Endothelial cell of umbilical vein (primary cell): ENCODE data around the gene PEX16. TPM values are rescaled to one million over a fixed set of nuclear protein-coding genes. Genes with fewer than 3 reads are reported as not detected.

Source experiments
- BruUV-seq: library from RNA; stranded (reverse); fragments of 400-500 nt; replicated peaks from 2 replicates; lab custom pipeline; 2021; lab: Mats Ljungman, UMichigan
- CTCF ChIA-PET: fragments of 300-600, 350-600 bp; sonication (Branson Sonifier 250); formaldehyde crosslinking; loops from one replicate; lab custom pipeline; 2021; ENCODE audit warnings: antibody characterized with exemption, inconsistent platforms; lab: Charles Lee
- POLR2A ChIA-PET: fragments of 300-600, 350-600 bp; sonication (Branson Sonifier 250); formaldehyde crosslinking; loops from one replicate; lab custom pipeline; 2021; ENCODE audit warnings: antibody characterized with exemption, inconsistent platforms; lab: Charles Lee
- DNase-seq: peaks from one replicate; pipeline ENCODE4 v3.0.0-alpha.2; 2011; ENCODE audit warnings: low read depth, low spot score
- FAIRE-seq: peaks from 2 replicates; lab custom pipeline; 2011; peaks lifted over from hg19 to GRCh38; lab: Jason Lieb, UNC
- H2AFZ ChIP-seq: 2 replicates; pipeline ENCODE4 v1.6.0; 2012; ENCODE audit warnings: low read depth, low read length, control low read depth, inconsistent platforms
- H3K27ac ChIP-seq: 2 replicates; pipeline ENCODE4 v1.5.1; 2011; ENCODE audit warnings: low read depth, mild to moderate bottlenecking, control low read depth, low read length, moderate library complexity; ENCODE audit not compliant: insufficient read depth
- H3K27me3 ChIP-seq, 2 experiments: 2 replicates each; pipeline versions ENCODE4 v1.6.0 to v1.6.1; 2011; ENCODE audit warnings: low read length in 2 of 2, mixed read lengths in 1 of 2; ENCODE audit not compliant: control insufficient read depth in 2 of 2, insufficient read depth in 2 of 2
- H3K36me3 ChIP-seq, 2 experiments: 2 replicates in 1 of 2; 3 replicates in 1 of 2; pipeline ENCODE4 v1.5.1; 2011; ENCODE audit warnings: low read length in 2 of 2, mild to moderate bottlenecking in 1 of 2, moderate library complexity in 1 of 2; ENCODE audit not compliant: control insufficient read depth in 2 of 2, insufficient read depth in 2 of 2; ENCODE audit errors: extremely low read depth in 1 of 2
- H3K4me1 ChIP-seq: 3 replicates; pipeline ENCODE4 v1.5.1; 2011; ENCODE audit warnings: mild to moderate bottlenecking, low read length; ENCODE audit not compliant: control insufficient read depth, insufficient read depth; ENCODE audit errors: extremely low read depth
- H3K4me2 ChIP-seq: 2 replicates; pipeline ENCODE4 v1.6.1; 2011; ENCODE audit warnings: low read length, control low read depth, mixed read lengths; ENCODE audit not compliant: insufficient read depth
- H3K4me3 ChIP-seq, 3 experiments: fragments of 200-600 bp in 1 of 3; sonication (generic), shearing (Covaris generic) in 1 of 3; replicated peaks in 1 of 3; 2 replicates each; pipeline ENCODE4 v1.5.1; 2011 to 2016; ENCODE audit warnings: control low read depth in 3 of 3, low read length in 3 of 3, mild to moderate bottlenecking in 2 of 3, inconsistent platforms in 1 of 3, low read depth in 1 of 3, moderate library complexity in 1 of 3; ENCODE audit not compliant: insufficient read depth in 1 of 3
- H3K79me2 ChIP-seq: 2 replicates; pipeline ENCODE4 v1.6.0; 2012; ENCODE audit warnings: low read length, inconsistent platforms; ENCODE audit not compliant: control insufficient read depth, insufficient read depth
- H3K9ac ChIP-seq: replicated peaks from 2 replicates; pipeline ENCODE3; 2011; ENCODE audit warnings: low read length, control low read depth; ENCODE audit not compliant: insufficient read depth; ENCODE audit errors: extremely low read depth
- H3K9me1 ChIP-seq: replicated peaks from 3 replicates; pipeline ENCODE4 v1.6.0; 2011; ENCODE audit warnings: mild to moderate bottlenecking, low read length; ENCODE audit not compliant: control insufficient read depth, insufficient read depth; ENCODE audit errors: extremely low read depth
- H3K9me3 ChIP-seq: replicated peaks from 2 replicates; pipeline ENCODE4 v1.5.1; 2012; ENCODE audit warnings: low read length, inconsistent platforms; ENCODE audit not compliant: control insufficient read depth, insufficient read depth
- H4K20me1 ChIP-seq: replicated peaks from 2 replicates; pipeline ENCODE3; 2011; ENCODE audit warnings: mild to moderate bottlenecking, low read length; ENCODE audit not compliant: control insufficient read depth, insufficient read depth; ENCODE audit errors: extremely low read depth
- EZH2 ChIP-seq: IDR thresholded peaks from 2 replicates; pipeline ENCODE4 v1.6.1; 2012; ENCODE audit warnings: borderline replicate concordance, low read depth, mild to moderate bottlenecking, moderate library complexity, low read length, inconsistent platforms; ENCODE audit not compliant: severe bottlenecking
- FOS ChIP-seq: IDR thresholded peaks from 2 replicates; pipeline ENCODE4 v1.6.1; 2011; ENCODE audit warnings: mild to moderate bottlenecking, low read length, moderate library complexity, borderline replicate concordance; ENCODE audit not compliant: insufficient read depth
- GATA2 ChIP-seq: IDR thresholded peaks from 2 replicates; pipeline ENCODE4 v1.7.0; 2011; ENCODE audit warnings: low read depth, mild to moderate bottlenecking, moderate library complexity, mixed read lengths, low read length; ENCODE audit not compliant: insufficient read length, insufficient read depth
- JUN ChIP-seq: IDR thresholded peaks from 2 replicates; pipeline ENCODE4 v1.6.1; 2011; ENCODE audit warnings: borderline replicate concordance, low read depth; ENCODE audit not compliant: insufficient read length, insufficient read depth
- MYC ChIP-seq: IDR thresholded peaks from one replicate; pipeline ENCODE4 v1.6.1; 2011; ENCODE audit warnings: mild to moderate bottlenecking, low read depth, low read length
- POLR2A ChIP-seq: IDR thresholded peaks from 2 replicates; pipeline ENCODE4 v1.6.1; 2012; ENCODE audit warnings: low read depth, mild to moderate bottlenecking, control low read depth, low read length
- POLR2AphosphoS5 ChIP-seq: IDR thresholded peaks from 2 replicates; pipeline ENCODE4 v1.6.1; 2012; ENCODE audit warnings: low read depth, mild to moderate bottlenecking, control low read depth, low read length, moderate library complexity; ENCODE audit not compliant: insufficient read depth
- dilution Hi-C: fragments of 300-500 bp; cut with MboI; formaldehyde crosslinking; loops from one replicate; pipeline ENCODE4 v1.15.0; 2019; ENCODE audit warnings: low sequenced_read_pairs; ENCODE audit not compliant: extremely low pct_ligation_motif_present
- intact Hi-C: fragments of 100-400 bp; cut with micrococcal nuclease; formaldehyde crosslinking; loops from one replicate; pipeline ENCODE4 v1.10.0; 2022
- polyA plus RNA-seq, 4 experiments: library from polyadenylated mRNA; depleted of rRNA in 3 of 4; stranded (reverse) in 3 of 4; unstranded in 1 of 4; fragments of >200 nt; gene quantifications; 2 replicates each; pipeline versions ENCODE4 v1.2.1 to v1.2.3, GENCODE V29; 2011 to 2012; ENCODE audit warnings: missing spikeins in 1 of 4
- total RNA-seq: library from RNA; stranded (reverse); gene quantifications from 2 replicates; pipeline ENCODE4 v1.2.3, GENCODE V29; 2021
- TF ChIP-seq, protein P1 (sequence below): IDR thresholded peaks from 2 replicates; pipeline ENCODE4 v1.6.1; 2011; ENCODE audit not compliant: insufficient read depth, insufficient read length
- TF ChIP-seq, protein P2 (sequence below), 2 donors: IDR thresholded peaks; 1 replicate in 1 of 2; 2 replicates in 1 of 2; pipeline ENCODE4 v1.5.1; 2011; ENCODE audit warnings: low read length in 2 of 2, mild to moderate bottlenecking in 2 of 2, moderate library complexity in 2 of 2, control low read depth in 1 of 2, inconsistent platforms in 1 of 2, low read depth in 1 of 2; ENCODE audit not compliant: insufficient read depth in 1 of 2; ENCODE audit errors: extremely low read depth in 1 of 2

The PEX16 gene
- total and polyA plus RNA-seq, 2 donors (not counting 3 experiments of a cell fraction or from before 2014, with no cell fraction given), result 27.4 to 32.2 TPM

DNA sequence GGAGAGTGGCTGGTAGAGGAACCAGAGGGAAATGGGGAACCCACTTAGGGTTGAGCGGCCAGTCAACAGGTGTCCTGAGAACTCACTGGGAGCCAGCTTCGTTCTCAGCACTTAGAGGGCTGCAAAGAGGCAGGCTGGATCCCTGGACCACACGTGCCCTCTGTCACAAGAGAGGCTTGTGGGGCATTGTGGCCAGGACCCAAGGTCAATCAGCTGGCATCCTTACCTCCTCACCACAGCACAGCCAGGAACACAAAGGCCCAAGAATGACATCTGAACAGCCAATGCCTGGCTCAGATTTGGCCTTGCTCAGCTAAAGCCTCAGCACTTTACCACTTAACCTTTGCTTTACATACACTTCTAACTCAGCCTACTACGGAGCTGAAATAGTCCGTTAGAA, 24.8 kb downstream of the PEX16 start:
- H3K27ac ChIP-seq, result no peak overlapping the region
- no peak overlapping the region for H2AFZ ChIP-seq
- H3K4me2 ChIP-seq, result no peak overlapping the region
- H3K4me3 ChIP-seq, result no peak overlapping the region
- no peak overlapping the region for H3K9ac ChIP-seq
- BruUV-seq, result no TSS peak
- H3K79me2 ChIP-seq, result no peaks in the 10 kb centered on the region
- dilution Hi-C loops (no loop called here), intact Hi-C loops (no loop called here)
- H3K36me3 ChIP-seq, result no peaks in the 10 kb centered on the region
- peaks cover under 1 to 6% of the 10 kb centered on the region in 2 experiments for H3K27me3 ChIP-seq
- ChIA-PET POLR2A (no interaction called here), CTCF (no interaction called here)
- H3K9me3 ChIP-seq, result no peaks in the 10 kb centered on the region
- no peaks in the 10 kb centered on the region for H3K9me1 ChIP-seq
- no peak for DNase-seq
- no peaks in the 10 kb centered on the region for H3K4me1 ChIP-seq
- H4K20me1 ChIP-seq, result no peaks in the 10 kb centered on the region
- TF ChIP-seq GATA2 (no peak), POLR2AphosphoS5 (no peak), MYC (no peak), JUN (no peak), POLR2A (no peak), FOS (no peak), EZH2 (no peak)
- TF ChIP-seq, protein P1, sequence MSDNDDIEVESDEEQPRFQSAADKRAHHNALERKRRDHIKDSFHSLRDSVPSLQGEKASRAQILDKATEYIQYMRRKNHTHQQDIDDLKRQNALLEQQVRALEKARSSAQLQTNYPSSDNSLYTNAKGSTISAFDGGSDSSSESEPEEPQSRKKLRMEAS, result no peak
- TF ChIP-seq, protein P2, sequence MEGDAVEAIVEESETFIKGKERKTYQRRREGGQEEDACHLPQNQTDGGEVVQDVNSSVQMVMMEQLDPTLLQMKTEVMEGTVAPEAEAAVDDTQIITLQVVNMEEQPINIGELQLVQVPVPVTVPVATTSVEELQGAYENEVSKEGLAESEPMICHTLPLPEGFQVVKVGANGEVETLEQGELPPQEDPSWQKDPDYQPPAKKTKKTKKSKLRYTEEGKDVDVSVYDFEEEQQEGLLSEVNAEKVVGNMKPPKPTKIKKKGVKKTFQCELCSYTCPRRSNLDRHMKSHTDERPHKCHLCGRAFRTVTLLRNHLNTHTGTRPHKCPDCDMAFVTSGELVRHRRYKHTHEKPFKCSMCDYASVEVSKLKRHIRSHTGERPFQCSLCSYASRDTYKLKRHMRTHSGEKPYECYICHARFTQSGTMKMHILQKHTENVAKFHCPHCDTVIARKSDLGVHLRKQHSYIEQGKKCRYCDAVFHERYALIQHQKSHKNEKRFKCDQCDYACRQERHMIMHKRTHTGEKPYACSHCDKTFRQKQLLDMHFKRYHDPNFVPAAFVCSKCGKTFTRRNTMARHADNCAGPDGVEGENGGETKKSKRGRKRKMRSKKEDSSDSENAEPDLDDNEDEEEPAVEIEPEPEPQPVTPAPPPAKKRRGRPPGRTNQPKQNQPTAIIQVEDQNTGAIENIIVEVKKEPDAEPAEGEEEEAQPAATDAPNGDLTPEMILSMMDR (IDR thresholded peaks at IDR 0.05; ENCODE audit: extremely low read depth in 1 of 2, insufficient read depth in 1 of 2, low read depth in 1 of 2, low read length in 2 of 2), result no peak
- FAIRE-seq, result no peak
